CD4-positive, alpha-beta T cell treated with Interleukin-4 for 4 hours (primary cell): ENCODE data around the gene CCBE1.
"Not testable (repeated sequence)": the region's sequence is repeated elsewhere in the genome, so short reads cannot be mapped to it uniquely, and the experiment has no call there.

Experiments used
- DNase-seq: peaks from one replicate; pipeline ENCODE4 v3.0.0-alpha.2; 2020

Gene CCBE1

DNA sequence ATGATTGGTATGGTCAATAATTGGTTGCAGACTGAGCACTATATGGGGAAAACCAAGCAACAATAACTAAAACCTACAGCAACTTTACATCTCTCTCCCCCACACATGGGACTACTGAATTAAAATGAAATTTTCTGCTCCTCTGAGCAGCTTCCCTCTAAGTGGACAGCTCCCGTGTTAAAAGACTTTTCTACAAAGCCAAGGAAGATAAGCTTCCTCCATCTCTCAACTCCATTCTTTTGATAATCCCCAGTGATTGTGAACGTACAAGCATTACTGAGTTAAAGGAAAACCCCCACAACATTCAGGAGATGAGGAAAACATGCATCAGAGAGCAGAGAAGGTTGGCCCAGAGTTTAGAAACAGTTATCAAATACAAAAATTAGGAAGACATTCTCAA, 21.9 kb downstream of the CCBE1 start:
- no peak for DNase-seq

DNA sequence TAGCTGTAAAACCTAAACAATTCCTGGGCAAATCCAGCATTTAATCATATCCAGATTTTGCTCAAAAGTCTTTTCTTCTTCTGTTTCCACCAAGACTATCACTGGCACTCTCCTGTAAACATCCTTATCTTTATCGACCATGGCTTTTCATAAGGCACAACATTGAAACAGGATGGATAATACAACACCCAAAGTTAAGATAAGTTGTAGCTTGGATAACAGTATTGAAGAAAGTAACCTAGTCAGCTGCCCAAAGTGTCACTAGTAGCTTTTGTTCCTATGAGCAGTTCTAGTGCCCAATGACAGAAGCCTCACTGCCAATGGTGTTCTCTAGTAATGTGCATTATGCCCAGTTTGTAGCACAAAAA, 22.3 kb downstream of the CCBE1 start:
- DNase-seq = no peak

DNA sequence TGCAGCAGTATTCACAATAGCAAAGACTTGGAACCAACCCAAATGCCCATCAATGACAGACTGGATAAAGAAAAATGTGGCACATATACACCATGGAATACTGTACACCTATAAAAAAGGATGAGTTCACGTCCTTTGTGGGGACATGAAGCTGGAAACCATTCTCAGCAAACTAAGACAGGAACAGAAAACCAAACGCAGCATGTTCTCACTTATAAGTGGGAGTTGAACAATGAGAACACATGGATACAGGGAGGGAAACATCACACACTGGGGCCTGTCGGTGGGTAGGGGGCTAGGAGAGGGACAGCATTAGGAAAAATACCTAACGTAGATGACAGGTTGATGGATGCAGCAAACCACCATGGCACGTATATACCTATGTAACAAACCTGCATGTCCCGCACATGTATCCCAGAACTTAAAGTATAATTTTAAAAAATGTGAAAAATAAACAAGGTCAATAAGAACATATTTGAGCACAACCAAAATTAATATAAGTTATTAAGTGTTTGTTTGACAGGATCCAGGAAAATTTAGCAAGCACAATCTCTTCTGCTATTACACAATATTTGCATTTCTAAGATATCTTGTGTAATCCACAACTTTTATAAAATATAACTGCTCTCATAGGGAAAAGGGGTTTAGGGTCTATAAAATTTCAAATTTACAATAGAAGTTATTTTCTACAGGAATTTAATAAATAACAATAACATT, 22.9 kb downstream of the CCBE1 start:
- no peak for DNase-seq

DNA sequence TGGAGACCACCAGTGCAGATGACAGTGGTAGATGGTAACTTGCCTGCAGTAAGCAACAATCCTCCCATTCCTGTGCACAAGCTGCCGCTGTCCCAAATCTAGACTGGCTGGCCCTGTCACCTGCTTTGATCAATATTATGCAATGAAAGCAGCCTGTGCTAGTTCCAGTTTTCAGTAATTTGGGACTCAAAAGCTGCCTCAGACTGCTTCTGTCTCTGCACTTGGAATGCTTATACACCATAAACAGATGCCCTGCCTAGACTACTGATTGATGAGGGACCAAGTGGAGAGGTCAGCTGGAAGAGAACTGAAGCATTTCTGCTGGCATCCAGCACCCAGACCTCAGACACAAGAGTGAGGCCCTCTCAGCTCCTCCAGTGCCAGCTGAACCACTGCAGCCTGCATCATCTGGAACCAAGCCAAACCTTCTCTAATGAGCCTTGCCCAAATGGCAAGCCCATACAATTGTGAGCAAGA, 24.9 kb downstream of the CCBE1 start:
- DNase-seq = no peak

DNA sequence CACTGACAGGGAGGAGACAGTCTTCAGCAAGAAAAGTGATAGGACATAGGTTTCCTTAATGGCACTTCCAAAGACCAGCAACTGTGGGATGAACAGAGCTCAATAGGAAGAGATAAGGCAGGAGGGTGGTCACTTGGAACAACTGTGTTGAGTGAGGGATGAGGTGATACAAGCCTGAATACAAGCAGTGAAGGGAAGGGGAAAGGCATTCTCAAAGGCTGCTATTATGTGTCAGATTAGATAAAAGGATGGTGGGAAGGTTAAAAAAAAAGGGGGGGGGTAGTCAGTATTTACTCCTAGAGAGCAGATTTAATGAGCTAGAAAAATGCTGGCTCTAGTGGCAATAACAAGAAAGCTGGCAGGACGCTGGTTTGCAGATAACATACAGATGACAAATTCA, 25.7 kb downstream of the CCBE1 start:
- no peak for DNase-seq

DNA sequence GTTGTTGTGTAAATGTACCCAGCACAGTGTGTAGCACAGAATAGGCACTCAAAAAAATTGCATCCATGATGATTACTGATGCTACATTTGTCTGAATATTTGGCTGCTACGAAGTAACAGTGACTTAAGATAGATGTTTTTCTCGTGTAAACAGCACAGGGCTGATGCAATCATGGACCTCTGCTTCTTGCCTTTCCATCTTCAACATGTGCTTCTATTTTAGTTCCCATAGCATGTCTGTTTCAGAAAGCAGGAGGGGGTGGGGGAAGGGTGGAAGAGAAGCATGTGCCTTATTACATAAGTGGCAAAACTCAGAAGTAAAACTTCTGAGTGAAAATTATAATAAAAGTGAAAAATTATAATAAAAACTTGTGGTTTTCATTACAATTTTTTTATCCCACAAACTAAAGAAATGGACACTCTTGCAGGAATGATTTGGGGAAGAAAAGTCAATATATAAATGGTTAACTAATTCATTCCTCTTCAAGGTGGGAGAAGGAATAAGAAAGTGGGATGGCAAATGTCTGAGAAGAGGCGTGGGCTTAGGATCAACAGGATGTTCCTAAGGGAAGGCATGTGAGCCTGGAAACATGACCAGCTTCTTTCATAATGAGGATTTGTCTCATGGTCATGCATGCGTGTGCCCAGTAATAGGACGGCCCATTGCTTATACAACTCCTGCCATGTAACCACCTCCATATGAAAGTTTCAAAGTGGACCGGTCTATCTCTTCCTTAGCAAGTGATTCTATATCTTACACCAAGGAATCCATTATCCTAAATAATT, 27.2 kb downstream of the CCBE1 start:
- no peak for DNase-seq

DNA sequence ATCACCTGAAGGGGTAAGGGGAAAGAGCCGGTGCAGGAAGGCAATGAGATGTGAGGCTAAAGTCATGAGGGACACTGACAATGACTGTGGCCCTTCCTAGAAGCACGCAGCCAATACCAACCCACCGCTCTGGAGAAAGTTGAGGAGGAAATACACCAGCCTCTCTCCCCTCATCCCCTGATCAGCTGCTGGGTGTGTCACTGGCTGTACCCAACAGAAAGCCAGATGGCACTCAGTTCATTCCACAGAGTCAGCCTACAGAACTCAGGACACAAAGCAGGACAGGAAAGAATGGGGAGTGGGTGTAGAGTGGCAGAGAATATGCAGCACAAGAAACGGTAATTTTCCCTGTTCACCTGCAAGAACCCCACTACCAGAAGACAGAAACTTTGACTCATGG, 29.7 kb downstream of the CCBE1 start:
- no peak for DNase-seq

DNA sequence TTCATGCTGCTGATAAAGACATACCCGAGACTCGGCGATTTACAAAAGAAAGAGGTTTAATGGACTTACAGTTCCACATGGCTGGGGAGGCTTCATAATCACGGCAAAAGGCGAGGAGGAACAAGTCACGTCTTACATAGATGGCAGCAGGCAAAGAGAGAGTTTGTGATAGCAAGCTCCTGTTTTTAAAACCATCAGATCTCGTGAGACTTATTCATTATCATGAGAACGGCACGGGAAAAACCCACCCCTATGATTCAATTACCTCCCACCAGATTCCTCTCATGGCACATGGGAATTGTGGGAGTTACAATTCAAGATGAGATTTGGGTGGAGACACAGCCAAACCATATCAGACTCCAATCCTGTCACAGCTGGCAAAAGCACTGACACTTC, 31.2 kb downstream of the CCBE1 start:
- not testable (repeated sequence) for DNase-seq

DNA sequence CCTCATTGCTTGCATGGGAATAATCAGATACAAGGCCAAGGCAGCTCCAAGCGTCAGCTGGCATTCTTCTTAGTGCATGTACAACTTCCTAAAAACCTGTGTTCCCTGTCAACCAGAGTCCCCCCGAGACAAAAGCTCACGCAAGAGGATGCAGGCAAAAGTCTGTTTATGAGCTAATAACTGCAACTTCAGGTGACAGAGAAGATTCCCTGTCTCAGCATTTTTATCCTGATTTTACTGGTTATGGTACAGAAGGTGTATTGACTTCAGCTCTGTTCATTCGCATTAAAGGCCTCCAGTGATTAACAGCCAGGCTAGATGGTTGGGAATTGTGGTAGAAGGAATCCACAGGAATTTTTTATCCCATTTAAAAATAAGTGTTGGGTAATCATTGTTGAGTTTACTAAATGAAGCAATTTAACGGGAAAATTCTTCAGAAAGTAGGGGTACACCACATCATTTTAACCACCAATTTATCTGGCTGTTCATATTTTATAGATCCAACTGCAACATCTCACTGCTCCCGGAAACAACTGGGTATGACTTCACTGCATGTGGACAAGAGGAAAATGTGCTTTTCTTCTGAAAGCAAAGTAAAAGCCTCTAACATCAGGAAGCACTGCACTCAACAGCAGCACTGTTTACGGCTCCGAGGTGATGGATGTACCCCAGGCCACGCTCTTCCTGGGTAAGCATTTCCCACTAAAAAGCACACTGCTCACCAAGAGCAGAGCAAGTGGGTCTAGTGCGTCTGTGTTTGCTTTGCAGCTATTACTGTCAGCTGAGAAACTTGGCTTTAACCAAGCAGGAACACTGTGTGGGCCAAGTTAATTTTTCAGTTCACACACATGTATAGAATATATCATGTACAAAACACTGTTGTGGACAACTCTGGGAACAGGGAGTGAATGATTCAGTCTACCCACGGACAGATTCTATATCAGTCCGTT, 31.9 kb downstream of the CCBE1 start:
- DNase-seq = no peak

DNA sequence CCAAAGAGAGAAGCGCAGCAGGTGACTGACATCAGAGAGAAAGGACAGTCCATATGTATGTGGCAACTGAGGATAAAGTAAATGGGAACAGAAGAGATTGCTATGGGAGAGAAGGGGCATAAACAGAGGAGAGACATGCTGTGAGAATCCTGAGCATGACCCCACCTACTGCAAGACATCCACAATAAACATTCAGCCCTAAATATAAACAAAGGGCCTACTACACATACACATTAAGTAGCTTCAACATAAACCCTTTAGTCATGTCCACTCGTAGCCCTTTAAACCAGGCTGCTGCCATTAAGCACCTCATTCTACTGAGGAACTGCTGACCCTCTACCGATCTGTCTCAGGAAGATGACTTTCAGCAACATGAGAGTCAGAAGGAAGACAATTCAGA, 32.9 kb downstream of the CCBE1 start:
- no peak for DNase-seq

DNA sequence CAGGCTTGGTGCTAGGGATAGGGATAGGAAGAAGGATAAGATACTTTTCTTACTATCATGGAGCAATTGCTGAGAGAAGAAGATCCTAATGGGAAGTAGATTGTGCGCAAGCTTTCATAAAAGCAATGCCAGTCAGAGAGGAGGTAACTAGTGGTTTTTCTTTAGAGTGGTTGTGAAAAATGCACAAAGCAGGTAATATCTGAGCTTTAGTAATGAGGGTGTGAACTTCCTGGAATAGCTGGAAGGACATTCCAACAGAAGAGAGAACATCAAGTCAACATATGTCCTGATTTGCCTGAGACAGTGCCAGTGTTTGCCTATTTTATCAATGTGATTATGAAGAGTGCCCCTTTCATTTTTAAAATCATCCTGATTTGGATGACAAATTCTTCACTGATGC, 34.1 kb downstream of the CCBE1 start:
- no peak for DNase-seq

DNA sequence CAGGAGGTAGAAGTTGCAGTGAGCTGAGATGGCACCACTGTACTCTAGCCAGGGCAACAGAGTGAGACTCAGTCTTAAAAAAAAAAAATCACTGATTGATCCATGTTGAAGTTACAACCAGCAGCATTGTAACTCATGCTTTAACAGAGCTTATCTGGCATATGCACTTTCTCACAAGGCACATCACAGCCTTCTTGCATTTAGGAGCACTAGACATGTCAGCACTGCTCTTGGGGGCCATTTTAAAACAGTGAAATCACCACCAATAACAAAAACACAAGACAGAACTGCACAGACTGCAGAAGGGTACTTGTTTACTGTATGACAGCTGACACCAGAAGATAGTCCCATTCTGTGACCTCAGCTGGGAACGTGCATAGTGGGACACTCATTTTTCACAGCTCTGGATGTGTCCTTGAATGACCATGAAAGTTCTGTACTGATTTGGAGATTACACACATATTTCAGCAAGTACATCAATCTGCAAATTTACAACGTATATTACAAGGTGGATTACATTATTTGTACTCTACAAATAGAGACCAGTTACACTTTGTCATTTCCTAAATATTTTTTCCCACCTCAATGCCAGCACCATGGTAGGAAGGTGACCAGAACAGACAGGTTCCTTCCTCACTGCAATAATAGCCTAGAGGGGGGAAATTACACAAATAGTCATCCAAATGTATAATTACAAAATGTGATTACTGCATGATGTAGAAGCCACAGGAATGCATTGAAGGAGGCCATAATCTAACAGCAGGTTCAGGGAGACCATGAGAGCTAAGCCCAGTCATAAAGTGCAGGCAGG, 35.1 kb downstream of the CCBE1 start:
- no peak for DNase-seq

DNA sequence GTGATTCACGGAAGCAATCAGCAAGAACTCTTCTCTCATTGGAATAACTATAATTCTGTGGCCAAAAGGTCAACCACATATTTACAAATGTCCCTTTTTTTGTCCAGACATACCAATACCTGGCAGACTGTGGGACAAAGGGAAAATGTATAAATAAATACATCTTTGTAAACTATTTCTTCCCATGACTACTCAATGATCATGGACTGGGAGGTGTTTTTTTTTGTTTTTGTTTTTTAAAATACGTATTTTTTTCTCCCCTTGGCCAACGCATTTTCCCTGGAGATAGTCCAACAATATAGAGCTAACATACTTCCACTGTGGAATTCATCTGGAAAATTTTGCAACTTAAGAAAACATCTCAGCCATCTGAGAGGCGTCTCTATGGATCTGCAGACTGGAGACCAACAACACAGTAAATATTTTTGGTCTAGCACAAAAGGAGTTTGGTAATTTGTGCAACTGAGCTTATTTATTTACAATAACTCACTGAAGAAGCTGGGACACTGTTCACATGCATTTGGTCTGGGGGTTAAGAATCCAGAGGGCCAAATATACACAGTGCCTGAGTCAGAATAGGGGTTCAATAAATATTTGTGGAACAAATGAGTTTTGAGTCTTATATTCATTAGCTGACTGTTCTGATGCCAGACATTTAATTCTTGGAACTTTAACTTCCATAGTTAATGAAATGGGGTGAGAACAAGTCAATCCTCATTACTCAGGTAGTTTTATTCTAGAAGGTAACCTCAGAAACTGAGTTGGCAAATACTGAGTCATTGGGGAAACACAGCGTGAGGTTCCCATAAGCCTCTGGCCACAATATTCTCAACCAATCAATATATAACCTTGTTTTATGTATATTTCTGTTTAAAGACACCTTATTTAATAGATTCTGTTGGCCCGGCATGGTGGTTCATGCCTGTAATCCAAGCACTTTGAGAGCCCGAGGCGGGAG, 36.2 kb downstream of the CCBE1 start:
- DNase-seq = no peak

DNA sequence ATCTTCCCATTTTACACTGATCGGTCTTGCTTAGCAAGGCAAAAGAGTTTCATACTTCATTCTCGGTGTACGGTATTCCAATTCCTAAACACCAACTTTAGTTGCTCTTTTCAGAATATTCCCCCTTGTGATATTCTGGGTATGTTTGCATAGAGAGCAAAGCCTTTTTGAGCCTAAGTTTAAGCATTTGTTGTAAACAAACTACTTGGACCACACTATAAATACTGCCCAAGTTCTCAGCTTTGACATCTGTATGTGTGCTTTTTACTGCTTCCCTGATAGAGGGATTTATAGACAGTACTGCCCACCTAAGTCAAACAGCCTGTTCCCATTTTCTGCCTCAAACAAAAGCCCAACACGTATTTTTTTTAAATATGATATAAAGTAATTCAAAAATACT, 36.9 kb downstream of the CCBE1 start:
- no peak for DNase-seq

DNA sequence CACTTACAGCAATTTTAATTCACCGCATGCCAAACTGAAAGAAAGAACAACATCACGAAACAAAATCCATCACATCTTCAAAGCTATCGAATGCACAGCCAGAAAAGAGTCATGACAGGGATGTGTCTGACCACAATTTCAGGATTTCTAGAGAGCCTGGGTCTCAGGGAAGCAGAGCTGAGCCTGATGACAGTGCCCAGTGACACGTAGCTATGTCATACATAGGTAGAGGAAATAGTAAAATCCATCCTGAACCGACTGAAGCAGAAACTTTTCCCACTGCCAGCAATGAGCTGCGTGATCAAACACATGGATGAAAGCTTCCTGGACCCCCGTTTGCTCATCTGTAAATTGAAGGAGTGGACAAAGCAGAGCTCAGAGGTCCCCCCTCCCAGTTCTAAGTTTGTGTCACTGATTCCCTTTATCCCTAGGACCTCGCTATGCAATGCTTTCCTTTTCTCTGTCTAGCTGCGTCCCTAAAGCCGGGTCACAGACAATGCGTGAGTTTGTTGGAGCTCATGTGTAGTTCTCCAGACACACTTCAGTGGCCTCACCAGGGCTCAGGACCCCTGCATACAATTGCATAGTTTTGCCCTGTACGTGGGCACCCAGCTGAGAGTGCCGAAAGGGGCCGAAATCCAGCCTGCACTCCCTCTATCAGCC, 37.6 kb downstream of the CCBE1 start:
- DNase-seq = no peak

DNA sequence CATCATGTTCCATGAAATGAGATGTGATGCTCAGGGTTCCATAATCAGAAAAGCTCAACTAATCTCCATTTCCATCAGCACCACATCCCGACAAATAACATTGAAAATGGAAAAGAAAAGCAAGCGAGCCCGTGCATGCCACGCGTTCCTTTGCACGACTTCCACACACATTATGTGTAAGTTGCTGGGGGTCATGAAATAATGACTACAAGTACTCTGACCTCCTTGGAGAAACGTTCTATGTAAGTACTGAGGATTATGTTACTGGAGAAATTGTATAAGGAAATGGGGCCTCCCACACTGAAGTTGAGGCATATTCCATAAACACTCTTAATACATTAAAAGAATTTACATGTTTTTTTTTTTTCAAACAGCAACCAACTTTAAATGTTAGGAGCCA, 38.3 kb downstream of the CCBE1 start:
- no peak for DNase-seq

DNA sequence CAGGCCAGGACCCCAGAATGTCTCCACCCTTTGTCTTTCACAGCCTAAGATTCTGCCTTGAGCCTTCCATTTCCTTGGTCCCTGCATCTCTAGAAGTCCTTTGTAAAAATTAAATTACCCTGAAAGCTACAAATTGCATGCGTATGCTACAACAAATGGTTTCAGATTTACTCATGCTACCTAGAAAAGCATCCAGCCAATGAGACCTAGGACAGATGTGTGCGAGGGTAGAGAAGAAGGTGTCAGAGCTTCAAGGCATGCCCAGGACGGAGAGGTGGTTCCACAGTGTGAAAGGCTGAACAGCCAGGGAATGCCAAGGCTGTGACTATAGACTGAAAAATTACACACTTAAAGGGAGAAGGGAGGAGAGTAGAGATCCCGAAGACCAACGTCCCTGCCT, 40.2 kb downstream of the CCBE1 start:
- DNase-seq = no peak

DNA sequence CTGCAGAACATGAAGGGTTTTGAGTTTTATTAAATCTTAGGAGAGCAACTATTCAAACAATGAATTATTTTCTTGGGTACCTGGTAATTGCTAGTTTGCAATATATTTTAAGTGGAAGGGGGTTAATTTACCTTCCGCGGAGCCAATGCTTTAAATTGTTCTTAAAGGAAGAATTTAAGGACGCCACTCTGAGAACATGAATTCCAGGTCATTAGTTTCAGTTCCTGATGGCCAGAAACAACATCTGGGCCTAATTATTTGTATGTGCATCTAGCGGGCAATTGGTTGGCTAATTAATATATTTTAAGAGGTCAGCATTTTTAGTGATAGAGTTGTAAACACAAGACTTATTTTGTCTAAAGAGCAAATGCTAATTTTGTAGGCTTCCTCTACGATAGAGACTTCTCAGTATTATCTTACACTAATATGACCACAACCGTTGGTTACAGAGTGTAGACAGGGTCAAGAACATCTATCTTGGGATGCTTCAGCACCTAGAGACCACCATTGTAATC, 40.8 kb downstream of the CCBE1 start:
- no peak for DNase-seq

DNA sequence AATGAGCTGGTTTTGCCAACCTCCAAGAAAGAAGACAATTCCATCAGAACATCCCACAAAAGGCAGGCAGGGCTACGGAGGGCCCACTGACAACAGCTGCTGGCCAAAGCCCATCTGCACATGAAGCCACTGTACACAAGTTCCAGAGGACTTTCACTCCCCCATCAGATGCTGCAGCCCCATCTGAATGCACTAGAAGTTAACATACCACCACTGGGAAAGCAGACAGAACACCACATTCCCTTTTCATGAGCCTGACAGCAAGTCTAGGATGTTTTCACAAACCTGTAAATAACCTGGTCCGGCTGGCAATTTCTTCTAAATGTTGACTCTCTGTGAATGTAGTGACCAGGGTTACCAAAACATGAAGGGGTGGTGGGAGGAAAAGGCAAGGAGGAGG, 41.5 kb downstream of the CCBE1 start:
- DNase-seq = no peak

DNA sequence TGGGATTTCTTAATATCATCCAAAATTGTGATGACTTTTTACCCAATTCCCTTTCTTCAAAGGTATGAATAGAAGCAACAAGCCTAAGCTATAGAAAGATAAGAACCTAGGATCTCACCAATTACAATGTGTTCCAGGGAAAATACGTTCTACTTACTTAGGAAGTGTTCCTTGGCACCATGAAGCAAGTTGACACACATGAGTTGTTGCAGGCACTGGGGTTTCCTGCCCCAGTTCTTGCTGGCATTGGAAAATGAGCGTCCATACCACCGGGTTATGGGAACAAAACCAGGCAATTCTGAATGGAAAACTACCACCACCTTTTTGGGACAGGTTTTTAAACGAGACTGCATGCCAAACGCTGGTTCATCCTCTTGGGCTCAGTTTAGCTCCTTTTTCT, 46.2 kb downstream of the CCBE1 start:
- no peak for DNase-seq
